Measurements from ENCODE around the gene ITPR1. TPM values are rescaled to one million over a fixed set of nuclear protein-coding genes. Genes with fewer than 3 reads are reported as not detected.
"Not testable (repeated sequence)": the region's sequence is repeated elsewhere in the genome, so short reads cannot be mapped to it uniquely, and the experiment has no call there.

ITPR1 gene
- polyA plus RNA-seq, 5 donors, result 34.8 to 47.9 (median 40.8) TPM

- DNase-seq, result no peak
Observed at GRCh38 chr3:4756057-4756775, 263.1 kb downstream of the ITPR1 start.

GRCh38 chr3:4756855-4757574, 263.9 kb downstream of the ITPR1 start:
- no peak for DNase-seq

- no peak for DNase-seq
Observed at GRCh38 chr3:4757575-4758248, 264.6 kb downstream of the ITPR1 start.

GRCh38 chr3:4758249-4758860, 265.2 kb downstream of the ITPR1 start:
- DNase-seq, result no peak

- no peak for DNase-seq
Observed at GRCh38 chr3:4758957-4759656, 266.0 kb downstream of the ITPR1 start.

GRCh38 chr3:4759689-4760312, 266.7 kb downstream of the ITPR1 start:
- no peak for DNase-seq

GRCh38 chr3:4761759-4762158, 268.6 kb downstream of the ITPR1 start:
- no peak for DNase-seq

GRCh38 chr3:4762481-4763230, 269.5 kb downstream of the ITPR1 start:
- DNase-seq, result not testable (repeated sequence)

GRCh38 chr3:4763604-4764247, 270.6 kb downstream of the ITPR1 start:
- no peak for DNase-seq

GRCh38 chr3:4765212-4765611, 272.1 kb downstream of the ITPR1 start:
- no peak for DNase-seq

GRCh38 chr3:4766263-4766662, 273.1 kb downstream of the ITPR1 start:
- no peak for DNase-seq

GRCh38 chr3:4766716-4767499, 273.8 kb downstream of the ITPR1 start:
- no peak for DNase-seq

- DNase-seq, result no peak
Observed at GRCh38 chr3:4768021-4768420, 274.9 kb downstream of the ITPR1 start.

- DNase-seq, result no peak
Observed at GRCh38 chr3:4768521-4768920, 275.4 kb downstream of the ITPR1 start.

GRCh38 chr3:4770561-4770960, 277.4 kb downstream of the ITPR1 start:
- DNase-seq, result no peak

- DNase-seq, result no peak
Observed at GRCh38 chr3:4771243-4771642, 278.1 kb downstream of the ITPR1 start.

- no peak for DNase-seq
Observed at GRCh38 chr3:4772171-4772804, 279.1 kb downstream of the ITPR1 start.

- DNase-seq, result no peak
Observed at GRCh38 chr3:4772858-4773257, 279.7 kb downstream of the ITPR1 start.

- no peak for DNase-seq
Observed at GRCh38 chr3:4773583-4773982, 280.4 kb downstream of the ITPR1 start.
